ENCODE measurements around the gene NSD2. TPM values are rescaled to one million over a fixed set of nuclear protein-coding genes. Genes with fewer than 3 reads are reported as not detected.

The NSD2 gene
- total RNA-seq, 1 donor from 2014 or later = 42.7 TPM

GRCh38 chr4:1864076-1865008 is 6.9 kb upstream of the NSD2 start:
- peak; percentile 8 for ATAC-seq

DNA sequence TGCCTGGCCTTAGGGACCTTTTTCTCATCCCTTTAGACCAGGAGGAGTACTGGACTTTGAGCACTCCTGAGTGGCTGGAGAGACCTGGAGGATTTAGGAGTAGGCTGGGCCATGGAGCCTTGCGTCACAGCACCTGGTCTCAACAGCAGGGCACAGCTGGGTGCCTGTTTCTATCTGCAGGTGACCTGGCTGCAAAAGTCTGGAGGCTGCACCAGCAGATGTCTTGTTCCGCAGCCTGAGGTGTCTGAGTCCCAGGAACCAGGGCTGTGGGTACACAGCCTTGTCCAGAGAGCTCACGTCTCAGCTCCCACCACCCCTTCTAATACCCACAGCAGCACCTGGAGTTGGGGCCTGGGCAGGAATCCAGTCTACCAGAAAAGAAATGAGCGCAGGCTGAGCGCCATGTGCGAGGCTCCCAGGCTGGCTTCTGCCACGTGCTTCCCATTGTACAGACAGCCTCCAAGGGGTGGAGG is 5.0 kb upstream of the NSD2 start:
- ATAC-seq = no peak

GRCh38 chr4:1868293-1868692 is 2.9 kb upstream of the NSD2 start:
- no peak for ATAC-seq

- no peak for ATAC-seq
Observed at GRCh38 chr4:1868912-1869311, 2.3 kb upstream of the NSD2 start.

DNA sequence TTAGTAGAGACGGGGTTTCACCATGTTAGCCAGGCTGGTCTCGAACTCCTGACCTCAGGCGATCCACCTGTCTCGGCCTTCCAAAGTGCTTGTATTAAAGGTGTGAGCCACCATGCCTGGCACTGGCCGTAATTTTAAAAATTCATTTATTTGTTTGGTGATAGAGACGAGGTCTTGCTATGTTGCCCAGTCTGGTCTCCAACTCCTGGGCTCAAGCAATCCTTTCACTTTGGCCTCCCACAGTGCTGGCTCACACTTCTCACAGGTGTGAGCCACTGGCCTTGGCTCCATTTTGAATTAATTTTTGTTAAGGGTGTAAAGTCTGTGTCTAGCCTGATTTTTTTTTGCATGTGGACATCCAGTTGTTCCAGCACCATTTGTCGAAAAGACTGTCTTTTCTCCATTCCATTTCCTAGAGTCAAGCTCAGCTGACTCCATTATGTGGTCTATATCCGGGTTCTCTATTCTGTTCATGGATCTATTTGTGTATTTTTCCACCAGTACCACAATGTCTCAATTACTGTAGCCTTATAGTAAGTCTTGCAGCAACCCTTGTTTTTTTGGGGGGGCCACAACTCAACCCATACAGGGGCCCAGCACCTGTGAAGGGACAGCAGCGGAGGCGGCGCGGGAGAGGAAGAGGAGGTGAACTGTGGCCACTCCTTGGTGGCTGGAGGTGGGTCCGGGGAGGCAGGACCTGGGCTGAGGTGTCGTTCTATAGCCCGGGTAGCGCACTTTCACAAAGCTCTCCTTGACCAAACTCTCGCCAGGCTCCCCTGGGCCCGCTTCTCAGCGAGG is 1.5 kb upstream of the NSD2 start:
- peak; percentile 12 for ATAC-seq

- peak; percentile 80 for ATAC-seq
Observed at GRCh38 chr4:1870328-1870577, 940 bp upstream of the NSD2 start.

DNA sequence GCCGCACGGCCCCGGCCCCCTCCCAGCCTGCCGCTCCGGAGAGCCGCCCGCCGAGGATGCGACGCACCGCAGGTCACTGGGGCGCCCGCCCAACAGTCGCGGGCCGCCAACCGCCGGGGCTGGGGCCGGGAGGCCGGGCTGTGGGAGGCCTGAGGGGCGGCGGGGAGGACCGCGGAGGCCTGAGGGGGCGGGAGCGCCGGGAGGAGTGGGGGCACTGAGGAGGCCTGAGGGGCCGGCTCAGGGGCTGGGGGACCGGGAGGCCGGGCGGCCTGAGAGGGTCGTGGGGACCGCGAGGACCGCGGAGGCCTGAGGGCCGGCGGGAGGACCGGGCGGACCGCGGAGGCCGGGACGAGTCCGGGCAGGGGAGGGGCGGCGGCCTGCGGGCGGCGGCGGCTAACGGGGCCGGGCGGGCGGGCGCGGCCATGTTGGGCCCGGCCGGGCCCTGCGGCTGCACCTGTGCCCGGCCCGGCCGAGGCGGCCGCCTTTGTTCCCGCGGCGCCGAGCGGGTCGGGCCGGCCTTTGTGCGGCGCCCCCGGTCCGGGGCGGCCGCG is 353 bp downstream of the NSD2 start:
- peak; percentile 3 for ATAC-seq

GRCh38 chr4:1872870-1873269 is 1.7 kb downstream of the NSD2 start:
- ATAC-seq = no peak

GRCh38 chr4:1873291-1873690 is 2.1 kb downstream of the NSD2 start:
- no peak for ATAC-seq

GRCh38 chr4:1873776-1874175 is 2.6 kb downstream of the NSD2 start:
- no peak for ATAC-seq

DNA sequence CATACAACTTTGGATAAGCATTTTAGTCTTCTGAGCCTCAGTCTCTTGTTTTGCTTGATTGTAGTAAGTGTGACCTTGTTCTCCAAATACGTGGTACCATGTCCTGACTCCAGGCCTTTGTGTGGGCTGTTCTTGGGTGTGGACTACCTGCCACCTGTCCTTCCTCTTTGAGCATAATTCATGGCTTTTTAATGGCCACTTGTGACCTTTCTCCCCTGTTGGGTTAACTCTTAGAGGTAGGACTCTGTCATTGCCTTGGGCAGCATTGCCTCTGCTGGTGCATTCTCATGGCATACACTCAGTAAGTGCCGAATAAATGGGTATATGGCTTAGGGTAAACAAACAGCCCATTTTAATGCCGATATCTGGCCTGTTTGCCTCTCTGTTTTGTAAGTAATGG is 3.0 kb downstream of the NSD2 start:
- ATAC-seq = no peak

GRCh38 chr4:1879485-1879884 is 8.3 kb downstream of the NSD2 start:
- ATAC-seq = no peak

DNA sequence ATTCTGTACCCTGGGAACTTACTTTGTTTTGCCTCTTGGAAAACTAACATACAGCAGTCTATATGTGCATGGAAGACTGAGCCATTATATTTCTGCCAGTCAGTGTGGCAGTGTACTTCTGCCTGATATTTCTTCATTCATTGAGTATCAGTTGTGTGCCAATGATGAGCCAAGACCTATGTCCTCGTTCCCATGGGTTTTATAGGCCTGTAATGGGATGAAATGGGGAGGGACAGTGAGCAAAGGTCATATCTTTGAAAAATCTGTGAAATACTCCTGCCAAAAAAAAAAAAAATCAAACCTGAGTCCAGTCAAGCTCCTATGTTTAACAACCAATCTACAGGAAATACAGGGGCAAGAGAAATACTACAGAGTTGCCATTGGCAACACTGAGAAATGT is 9.1 kb downstream of the NSD2 start:
- no peak for ATAC-seq

DNA sequence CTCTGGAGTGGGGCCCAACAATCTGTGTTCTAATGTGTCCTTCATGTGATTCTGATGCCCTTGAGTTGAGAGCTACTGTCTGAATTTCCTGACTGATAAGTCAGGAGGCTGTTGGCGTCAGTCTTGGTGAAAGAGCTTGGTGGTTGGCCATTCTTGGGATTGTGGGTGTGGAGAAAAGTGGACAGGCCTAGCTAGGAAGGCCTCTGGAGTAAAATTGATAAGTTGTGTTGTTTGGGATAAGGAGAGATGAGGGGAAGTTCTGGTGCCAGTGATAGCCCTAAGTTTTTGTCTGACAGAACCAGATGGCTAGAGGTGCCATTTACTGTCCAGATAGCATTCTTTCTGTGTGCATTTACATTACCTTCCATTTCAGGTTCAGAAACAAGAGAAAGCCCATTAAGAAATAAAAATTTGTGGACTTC is 11.7 kb downstream of the NSD2 start:
- no peak for ATAC-seq

DNA sequence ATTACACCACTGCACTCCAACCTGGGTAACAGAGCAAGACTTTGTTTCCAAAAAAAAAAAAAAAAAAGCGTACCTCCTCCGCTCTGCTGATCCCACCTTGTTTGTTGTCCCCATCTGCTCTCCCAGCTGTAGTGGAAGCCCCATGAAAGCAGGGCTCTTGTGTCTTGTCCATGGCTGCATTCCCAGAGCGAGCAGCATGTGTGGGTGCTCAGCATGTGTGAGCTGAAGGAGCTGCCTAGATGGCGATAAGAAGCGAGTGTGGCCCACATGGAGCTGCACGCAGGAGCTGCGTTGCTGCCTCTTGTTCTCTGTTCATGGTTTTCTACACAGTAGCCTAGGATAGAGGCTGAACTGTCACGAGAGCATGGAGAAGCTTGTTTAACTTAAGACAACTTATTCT is 12.4 kb downstream of the NSD2 start:
- no peak for ATAC-seq

DNA sequence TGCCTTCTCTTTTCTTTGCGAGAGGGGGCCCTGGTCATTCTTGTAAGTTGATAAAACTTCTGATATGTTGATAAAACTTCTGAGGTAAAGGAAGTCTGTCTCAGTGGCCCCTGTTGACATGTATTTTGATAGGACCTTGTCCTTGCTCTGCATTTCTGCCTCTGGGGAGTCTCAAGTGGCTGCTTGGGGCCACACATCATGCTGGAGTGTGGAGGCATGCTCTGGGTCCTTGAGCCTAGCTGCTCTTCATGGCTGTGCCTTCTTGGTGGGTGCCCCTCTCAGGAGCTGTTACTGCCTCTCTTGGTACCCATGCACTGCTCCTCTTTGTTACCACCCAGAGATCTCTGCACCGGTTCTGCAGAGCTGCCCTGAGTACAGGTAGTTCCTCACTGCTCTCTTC is 14.2 kb downstream of the NSD2 start:
- ATAC-seq = no peak

GRCh38 chr4:1887052-1887451 is 15.9 kb downstream of the NSD2 start:
- no peak for ATAC-seq

DNA sequence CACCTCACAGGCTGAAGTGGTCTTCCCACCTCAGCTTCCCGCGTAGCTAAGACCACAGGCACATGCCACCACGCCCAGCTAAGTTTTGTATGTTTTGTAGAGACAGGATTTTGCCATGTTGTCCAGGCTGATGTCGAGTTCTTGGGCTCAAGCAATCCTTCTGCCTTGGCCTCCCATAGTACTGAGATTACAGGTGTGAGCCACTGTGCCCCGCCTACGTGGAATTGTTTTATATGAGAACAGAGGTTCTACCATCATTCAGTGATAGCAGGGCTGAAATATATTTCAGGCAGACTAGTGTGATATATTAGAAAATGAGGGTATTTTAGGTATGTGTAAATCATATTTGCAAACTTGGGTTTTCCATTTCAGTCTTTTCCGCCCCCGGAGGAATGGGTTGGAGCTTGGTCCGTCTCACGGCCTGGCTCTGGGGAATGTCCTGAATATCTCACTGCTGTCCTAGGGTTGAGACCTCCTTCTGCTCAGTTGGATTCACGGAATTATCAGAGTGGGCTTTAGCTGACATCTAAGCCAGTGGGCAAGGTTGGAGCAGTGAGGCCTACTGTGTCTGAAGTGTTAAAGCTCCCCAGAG is 19.9 kb downstream of the NSD2 start:
- ATAC-seq = no peak

DNA sequence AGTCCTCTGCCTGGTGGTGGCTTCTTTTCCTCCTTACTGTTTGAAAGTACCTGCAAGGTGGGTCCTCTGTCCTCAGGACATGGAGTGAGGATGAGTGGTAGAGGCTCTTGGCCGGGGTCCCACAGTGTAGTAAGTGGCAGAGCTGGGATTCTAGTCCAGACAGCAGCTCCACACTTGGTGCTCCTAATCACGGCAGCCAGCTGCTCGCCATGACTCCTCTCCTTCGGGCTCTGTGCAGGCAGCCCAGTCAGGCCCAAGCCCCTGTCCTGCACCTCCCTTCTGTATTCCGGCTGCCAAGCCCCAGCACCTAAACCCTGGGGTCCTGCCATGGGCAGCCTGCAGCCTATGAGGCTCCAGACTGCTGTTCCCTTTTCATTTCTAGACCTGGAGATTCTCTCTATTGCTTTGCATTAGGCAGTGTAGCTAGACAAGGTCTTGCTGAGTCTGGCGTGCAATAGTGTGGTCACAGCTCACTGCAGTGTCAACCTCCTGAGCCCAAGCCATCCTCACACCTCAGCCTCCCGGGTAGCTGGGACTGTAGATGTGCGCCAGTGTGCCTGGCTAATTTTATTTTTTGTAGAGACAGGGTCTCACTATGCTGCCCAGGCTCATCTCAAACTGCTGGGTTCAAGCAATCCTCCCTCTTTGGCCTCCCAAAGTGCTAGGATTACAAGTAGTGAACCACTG is 24.9 kb downstream of the NSD2 start:
- no peak for ATAC-seq

GRCh38 chr4:1896658-1896991 is 25.4 kb downstream of the NSD2 start:
- ATAC-seq = no peak

- ATAC-seq = no peak
Observed at GRCh38 chr4:1898007-1898406, 26.8 kb downstream of the NSD2 start.

DNA sequence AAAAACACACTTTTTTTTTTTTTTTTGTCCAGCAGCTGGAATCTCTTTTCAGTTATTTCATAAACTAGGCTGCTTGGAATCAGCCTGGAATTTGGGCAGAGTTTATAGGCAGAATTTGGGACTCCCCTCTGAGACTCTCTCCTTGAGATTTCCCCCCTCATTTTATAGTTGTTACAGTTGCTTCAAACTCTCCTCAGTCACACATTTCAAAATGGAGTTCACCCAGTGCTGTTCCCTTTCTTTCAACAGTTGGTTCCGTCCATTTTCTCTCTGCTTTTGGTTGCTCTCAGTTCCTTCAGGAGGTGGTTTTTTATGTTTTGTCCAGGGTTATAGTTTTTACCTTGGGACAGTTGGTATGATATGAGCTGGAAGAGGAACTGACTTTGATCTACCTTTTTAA is 27.5 kb downstream of the NSD2 start:
- no peak for ATAC-seq
